GM12878 (cell line): ENCODE results near the gene ACP3.

Source experiments
- CHD1 ChIP-seq: IDR thresholded peaks from 2 replicates; pipeline ENCODE4 v1.6.1; 2012; ENCODE audit warnings: low read depth, low read length, improper control_type of control experiment
- KDM1A ChIP-seq: fragments of 200-600 bp; sonication (generic); IDR thresholded peaks from 2 replicates; pipeline ENCODE4 v1.6.1; 2016; ENCODE audit warnings: borderline replicate concordance
- MXI1 ChIP-seq: fragments of 150-350 bp; IDR thresholded peaks from 2 replicates; pipeline ENCODE4 v1.6.1; 2011; ENCODE audit warnings: low read depth, mild to moderate bottlenecking, inconsistent platforms, low read length, improper control_type of control experiment
- NBN ChIP-seq: fragments of 450-650 bp; IDR thresholded peaks from 2 replicates; pipeline ENCODE4 v1.6.1; 2016
- PAX5 ChIP-seq: IDR thresholded peaks from 2 replicates; pipeline ENCODE4 v1.6.1; 2011; ENCODE audit warnings: low read depth, low read length, borderline replicate concordance
- POLR2A ChIP-seq: IDR thresholded peaks from 2 replicates; pipeline ENCODE4 v1.6.1; 2011; ENCODE audit warnings: low read depth, mild to moderate bottlenecking, low read length
- RFX5 ChIP-seq: IDR thresholded peaks from 2 replicates; pipeline ENCODE4 v1.6.1; 2011; ENCODE audit warnings: low read depth, low read length, improper control_type of control experiment
- TCF12 ChIP-seq: IDR thresholded peaks from 2 replicates; pipeline ENCODE4 v1.6.1; 2011; ENCODE audit warnings: low read depth, mild to moderate bottlenecking, low read length
- YY1 ChIP-seq: IDR thresholded peaks from 2 replicates; pipeline ENCODE4 v1.6.1; 2011; ENCODE audit warnings: low read depth, mild to moderate bottlenecking, low read length
- ZNF274 ChIP-seq: IDR thresholded peaks from one replicate; pipeline ENCODE4 v1.8.0; 2011; ENCODE audit not compliant: insufficient read length, insufficient read depth

- TF ChIP-seq KDM1A (no peak), PAX5 (no peak), POLR2A (no peak), ZNF274 (no peak), TCF12 (no peak), YY1 (no peak), NBN (no peak), RFX5 (no peak), CHD1 (no peak), MXI1 (no peak)
Measured at GRCh38 chr3:132344666-132345280, 27.6 kb downstream of the ACP3 start.
